AG04449 (cell line): Measurements from ENCODE around the gene PAN3.

Experiments
- CTCF ChIA-PET: fragments of 350-600 bp; formaldehyde crosslinking; extraction: SDS; loops from one replicate; lab custom pipeline; 2021; ENCODE audit warnings: antibody characterized with exemption; lab: Yijun Ruan, JAX
- POLR2A ChIA-PET: fragments of 400-600, 350-600 bp; formaldehyde crosslinking; extraction: SDS; loops from one replicate; lab custom pipeline; 2020; ENCODE audit warnings: antibody characterized with exemption, inconsistent platforms; lab: Yijun Ruan, JAX
- DNase-seq: peaks from one replicate; pipeline ENCODE4 v3.0.0-alpha.2; 2010; ENCODE audit warnings: low read depth, low spot score
- H3K4me3 ChIP-seq: 2 replicates; pipeline ENCODE4 v1.5.1; 2011; ENCODE audit warnings: low read depth, mild to moderate bottlenecking, control low read depth, low read length
- TF ChIP-seq, protein P1 (sequence below): IDR thresholded peaks from one replicate; pipeline ENCODE4 v1.5.1; 2011; ENCODE audit warnings: mild to moderate bottlenecking, moderate library complexity, low read length, control low read depth, inconsistent platforms; ENCODE audit not compliant: insufficient read depth; ENCODE audit errors: missing control alignments

Gene PAN3, protein sequence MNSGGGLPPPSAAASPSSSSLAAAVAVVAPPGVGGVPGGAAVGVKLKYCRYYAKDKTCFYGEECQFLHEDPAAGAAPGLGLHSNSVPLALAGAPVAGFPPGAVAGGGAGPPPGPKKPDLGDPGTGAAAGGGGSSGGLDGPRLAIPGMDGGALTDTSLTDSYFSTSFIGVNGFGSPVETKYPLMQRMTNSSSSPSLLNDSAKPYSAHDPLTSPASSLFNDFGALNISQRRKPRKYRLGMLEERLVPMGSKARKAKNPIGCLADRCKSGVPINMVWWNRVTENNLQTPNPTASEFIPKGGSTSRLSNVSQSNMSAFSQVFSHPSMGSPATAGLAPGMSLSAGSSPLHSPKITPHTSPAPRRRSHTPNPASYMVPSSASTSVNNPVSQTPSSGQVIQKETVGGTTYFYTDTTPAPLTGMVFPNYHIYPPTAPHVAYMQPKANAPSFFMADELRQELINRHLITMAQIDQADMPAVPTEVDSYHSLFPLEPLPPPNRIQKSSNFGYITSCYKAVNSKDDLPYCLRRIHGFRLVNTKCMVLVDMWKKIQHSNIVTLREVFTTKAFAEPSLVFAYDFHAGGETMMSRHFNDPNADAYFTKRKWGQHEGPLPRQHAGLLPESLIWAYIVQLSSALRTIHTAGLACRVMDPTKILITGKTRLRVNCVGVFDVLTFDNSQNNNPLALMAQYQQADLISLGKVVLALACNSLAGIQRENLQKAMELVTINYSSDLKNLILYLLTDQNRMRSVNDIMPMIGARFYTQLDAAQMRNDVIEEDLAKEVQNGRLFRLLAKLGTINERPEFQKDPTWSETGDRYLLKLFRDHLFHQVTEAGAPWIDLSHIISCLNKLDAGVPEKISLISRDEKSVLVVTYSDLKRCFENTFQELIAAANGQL

DNA sequence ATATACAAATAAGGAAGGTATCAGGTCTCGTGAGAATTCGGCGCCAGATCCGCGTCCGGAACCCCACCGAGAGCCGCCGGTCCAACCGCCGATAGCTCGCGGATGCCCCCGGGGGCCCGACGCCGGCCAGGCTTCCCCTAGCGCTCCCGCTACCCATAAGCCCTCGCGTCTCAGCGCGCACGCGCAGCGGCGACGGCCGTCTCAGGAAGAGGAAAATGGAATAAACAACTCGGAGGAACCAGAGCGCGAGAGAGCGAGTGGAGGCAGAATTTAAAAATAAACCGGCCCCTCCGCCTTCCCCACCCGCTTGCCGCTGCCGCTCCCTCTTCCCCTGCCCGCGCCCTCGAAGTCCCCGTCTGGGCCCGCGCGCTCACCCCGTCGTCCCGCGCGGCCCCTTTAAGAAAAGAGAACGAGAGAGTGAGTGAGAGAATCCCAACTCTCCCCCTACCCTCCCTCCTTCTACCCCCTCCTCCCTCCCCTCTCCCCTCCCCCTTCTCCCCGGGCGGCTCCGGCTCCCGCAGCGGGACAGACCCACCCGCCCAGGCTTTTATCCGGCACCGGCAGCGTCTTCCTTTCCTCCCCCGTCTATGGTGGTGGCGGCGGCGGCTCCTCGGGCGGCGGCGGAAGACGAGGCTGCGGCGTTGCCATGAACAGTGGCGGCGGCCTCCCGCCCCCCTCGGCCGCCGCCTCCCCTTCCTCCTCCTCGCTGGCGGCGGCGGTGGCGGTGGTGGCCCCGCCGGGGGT, at the start of gene PAN3:
TSS of gene PAN3 (plus strand) at position 534 of the 744 bp plus-strand sequence. CDS start at position 647, 113 bp downstream.
- ChIA-PET POLR2A (interaction anchor here (0.6 to 0.7 kb wide), 2 partner anchors 89 to 93 kb away, joined by 3 to 4 read pairs; no protein-coding TSS in a partner anchor), CTCF (no interaction called here)
- TF ChIP-seq, protein P1, sequence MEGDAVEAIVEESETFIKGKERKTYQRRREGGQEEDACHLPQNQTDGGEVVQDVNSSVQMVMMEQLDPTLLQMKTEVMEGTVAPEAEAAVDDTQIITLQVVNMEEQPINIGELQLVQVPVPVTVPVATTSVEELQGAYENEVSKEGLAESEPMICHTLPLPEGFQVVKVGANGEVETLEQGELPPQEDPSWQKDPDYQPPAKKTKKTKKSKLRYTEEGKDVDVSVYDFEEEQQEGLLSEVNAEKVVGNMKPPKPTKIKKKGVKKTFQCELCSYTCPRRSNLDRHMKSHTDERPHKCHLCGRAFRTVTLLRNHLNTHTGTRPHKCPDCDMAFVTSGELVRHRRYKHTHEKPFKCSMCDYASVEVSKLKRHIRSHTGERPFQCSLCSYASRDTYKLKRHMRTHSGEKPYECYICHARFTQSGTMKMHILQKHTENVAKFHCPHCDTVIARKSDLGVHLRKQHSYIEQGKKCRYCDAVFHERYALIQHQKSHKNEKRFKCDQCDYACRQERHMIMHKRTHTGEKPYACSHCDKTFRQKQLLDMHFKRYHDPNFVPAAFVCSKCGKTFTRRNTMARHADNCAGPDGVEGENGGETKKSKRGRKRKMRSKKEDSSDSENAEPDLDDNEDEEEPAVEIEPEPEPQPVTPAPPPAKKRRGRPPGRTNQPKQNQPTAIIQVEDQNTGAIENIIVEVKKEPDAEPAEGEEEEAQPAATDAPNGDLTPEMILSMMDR = peak; percentile 28

DNA sequence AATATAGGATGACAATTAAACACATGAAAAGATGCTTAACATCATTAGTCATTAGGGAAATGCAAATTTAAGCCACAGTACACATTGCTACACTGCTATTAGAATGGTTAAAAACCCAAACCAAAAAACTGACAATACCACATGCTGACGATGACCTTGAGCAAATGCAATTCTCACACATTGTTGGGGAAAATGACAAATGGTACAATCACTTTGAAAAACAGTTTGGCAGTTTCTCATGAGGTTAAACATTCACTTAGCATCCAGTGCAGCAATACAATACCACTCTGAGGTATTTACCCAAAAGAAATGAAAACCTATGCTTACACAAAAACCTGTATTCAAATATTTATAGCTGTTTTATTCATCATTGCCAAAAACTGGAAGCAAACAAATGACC, 49.3 kb upstream of the PAN3 start:
- ChIA-PET CTCF (no interaction called here), POLR2A (no interaction called here)
- DNase-seq = no peak
- H3K4me3 ChIP-seq = no peak overlapping the region
- TF ChIP-seq, protein P1 = no peak

More for the DNA sequence above, at the start of gene PAN3:
- peak within 1 kb of the TSS; percentile 90 for H3K4me3 ChIP-seq
- peak; percentile 42 for DNase-seq

DNA sequence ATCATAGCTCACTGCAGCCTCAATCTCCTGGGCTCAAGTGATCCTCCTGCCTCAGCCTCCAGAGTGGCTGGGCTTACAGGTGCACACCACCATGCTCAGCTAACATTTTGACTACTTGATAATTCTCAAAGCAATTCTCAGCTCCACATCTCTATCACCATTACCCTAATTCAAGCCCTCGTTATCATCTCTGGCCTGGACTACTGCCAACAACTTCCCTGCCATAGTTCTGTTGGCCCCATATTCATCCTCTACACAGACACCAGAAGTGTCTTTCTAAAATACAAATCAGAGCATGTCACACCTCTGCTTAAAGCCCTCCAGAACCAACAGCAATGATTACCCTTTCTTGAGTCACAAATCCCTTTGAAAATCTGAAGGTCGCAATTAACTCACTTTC, 45.9 kb upstream of the PAN3 start:
- H3K4me3 ChIP-seq = no peak overlapping the region
- ChIA-PET POLR2A (no interaction called here), CTCF (no interaction called here)
- TF ChIP-seq, protein P1 = no peak
- no peak for DNase-seq

DNA sequence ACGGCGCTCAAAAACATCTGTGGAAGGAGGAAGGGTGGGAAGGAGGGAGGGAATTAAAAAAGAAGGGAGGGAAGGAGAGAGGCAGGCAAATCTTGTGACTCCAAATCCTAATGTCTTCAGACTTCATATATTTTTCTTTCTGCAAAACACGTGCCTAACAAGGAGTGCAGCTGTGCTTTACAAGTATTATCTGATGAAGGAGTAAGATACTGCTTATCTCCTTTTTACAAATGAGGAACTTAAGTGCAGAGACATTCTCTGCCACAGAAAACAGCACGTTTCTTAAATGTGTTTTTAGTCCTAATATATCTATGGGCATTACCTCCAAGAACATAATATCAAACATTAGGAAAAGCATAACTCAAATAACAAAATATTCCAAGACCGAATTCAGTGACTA, 44.5 kb upstream of the PAN3 start:
- POLR2A ChIA-PET = no interaction called here
- TF ChIP-seq, protein P1 = no peak
- no peak overlapping the region for H3K4me3 ChIP-seq
- DNase-seq = no peak
- CTCF ChIA-PET = no interaction called here

DNA sequence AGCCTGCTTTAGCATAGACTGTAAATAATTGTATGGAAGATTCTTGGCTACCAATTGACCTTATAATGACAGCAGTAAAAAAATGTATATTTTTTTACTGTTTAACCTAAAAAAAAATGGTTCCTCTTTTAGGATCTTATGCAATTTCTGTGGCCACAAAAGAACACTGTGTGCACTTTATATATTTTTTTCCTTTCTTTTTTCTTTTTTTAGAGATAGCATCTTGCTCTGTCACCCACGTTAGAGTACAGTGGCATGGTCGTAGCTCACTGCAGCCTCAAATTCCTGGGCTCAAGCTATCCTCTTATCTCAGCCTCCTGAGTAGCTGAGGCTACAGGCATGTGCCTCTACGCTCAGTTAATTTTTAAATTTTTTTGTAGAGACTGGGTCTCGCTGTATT, 44.0 kb upstream of the PAN3 start:
- no peak overlapping the region for H3K4me3 ChIP-seq
- TF ChIP-seq, protein P1 = no peak
- no peak for DNase-seq
- CTCF ChIA-PET = no interaction called here
- POLR2A ChIA-PET = no interaction called here
